ENCODE data around the gene MALAT1. TPM values are rescaled to one million over a fixed set of nuclear protein-coding genes. Genes with fewer than 3 reads are reported as not detected.

Gene MALAT1
- total RNA-seq, 1 donor from 2014 or later = 9,030 TPM

- Histone ChIP-seq H3K36me3 (no peaks in the 10 kb centered on the region), H3K79me2 (ENCODE audit: low read depth) (peaks cover 69% of the 10 kb centered on the region), H4K20me1 (ENCODE audit: low read depth) (no peaks in the 10 kb centered on the region), H3K4me2 (peak overlapping the region; percentile 80), H3K27me3 (no peaks in the 10 kb centered on the region), H3F3A (ENCODE audit: low read depth) (peaks cover 76% of the 10 kb centered on the region), H3K4me1 (peaks cover 72% of the 10 kb centered on the region), H3K9ac (no peak overlapping the region), H2AFZ (replicated peaks) (peak overlapping the region; percentile 30), H3K27ac (peak overlapping the region; percentile 91), H3K4me3 (peak overlapping the region; percentile 37), H3K9me3 (ENCODE audit: low read depth) (no peaks in the 10 kb centered on the region)
- peak overlapping the region; percentile 82 for H3K4me3 Mint-ChIP-seq
- H3K9me3 Mint-ChIP-seq = no peaks in the 10 kb centered on the region
- TF ChIP-seq EZH2phosphoT487 (IDR thresholded peaks at IDR 0.05) = no peak
- TF ChIP-seq, protein P1, sequence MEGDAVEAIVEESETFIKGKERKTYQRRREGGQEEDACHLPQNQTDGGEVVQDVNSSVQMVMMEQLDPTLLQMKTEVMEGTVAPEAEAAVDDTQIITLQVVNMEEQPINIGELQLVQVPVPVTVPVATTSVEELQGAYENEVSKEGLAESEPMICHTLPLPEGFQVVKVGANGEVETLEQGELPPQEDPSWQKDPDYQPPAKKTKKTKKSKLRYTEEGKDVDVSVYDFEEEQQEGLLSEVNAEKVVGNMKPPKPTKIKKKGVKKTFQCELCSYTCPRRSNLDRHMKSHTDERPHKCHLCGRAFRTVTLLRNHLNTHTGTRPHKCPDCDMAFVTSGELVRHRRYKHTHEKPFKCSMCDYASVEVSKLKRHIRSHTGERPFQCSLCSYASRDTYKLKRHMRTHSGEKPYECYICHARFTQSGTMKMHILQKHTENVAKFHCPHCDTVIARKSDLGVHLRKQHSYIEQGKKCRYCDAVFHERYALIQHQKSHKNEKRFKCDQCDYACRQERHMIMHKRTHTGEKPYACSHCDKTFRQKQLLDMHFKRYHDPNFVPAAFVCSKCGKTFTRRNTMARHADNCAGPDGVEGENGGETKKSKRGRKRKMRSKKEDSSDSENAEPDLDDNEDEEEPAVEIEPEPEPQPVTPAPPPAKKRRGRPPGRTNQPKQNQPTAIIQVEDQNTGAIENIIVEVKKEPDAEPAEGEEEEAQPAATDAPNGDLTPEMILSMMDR (IDR thresholded peaks at IDR 0.05) = no peak
- TF ChIP-seq EZH2 (IDR thresholded peaks at IDR 0.05) = no peak
- DNase-seq (ENCODE audit: low spot score) = peak; percentile 99
- H3K27ac Mint-ChIP-seq = peak overlapping the region; percentile 100
- peaks cover 79% of the 10 kb centered on the region for H3K4me1 Mint-ChIP-seq
- peaks cover 5% of the 10 kb centered on the region for H3K27me3 Mint-ChIP-seq (ENCODE audit: insufficient read depth, low read depth)
- H3K36me3 Mint-ChIP-seq = no peaks in the 10 kb centered on the region
Measured at GRCh38 chr11:65487467-65488272, 11.2 kb upstream of the MALAT1 start.

DNA sequence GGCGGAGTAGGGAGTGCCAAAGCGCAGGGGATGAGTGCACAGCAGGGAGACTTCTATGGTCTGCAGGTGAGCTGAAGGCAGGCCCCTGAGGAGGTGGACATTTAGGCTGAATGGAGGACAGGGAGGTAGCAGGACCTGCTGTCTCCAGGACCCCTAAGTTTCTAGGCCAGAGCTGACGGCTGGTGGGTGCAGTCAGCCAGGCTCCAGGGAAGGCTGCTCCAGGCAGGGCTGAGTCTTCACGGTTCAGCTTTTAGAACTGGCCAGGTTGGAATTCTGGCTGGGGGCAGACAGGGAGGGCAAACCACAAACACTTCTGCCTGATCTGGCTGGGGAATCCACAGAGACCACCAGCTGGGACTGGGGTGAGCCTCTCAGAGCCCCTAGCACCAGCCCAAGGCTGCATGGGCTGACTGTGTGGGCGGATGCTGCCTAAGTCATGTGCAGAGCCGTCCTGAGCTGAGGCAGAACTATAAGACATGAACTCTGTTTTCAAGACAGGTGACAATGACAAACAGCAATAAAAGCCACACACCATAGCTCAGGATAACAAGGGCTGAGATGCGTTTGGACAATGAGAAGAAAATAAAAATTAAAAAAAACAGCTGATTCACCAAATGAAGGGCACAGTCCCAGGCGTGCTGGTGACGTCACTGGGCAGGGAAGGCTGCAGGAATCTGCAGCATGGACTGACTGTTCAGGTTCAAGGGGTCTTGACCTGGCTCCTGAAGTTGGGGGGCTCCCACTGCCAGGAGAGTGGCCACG, 10.4 kb upstream of the MALAT1 start:
- Mint-ChIP-seq H3K4me1 (peaks cover 86% of the 10 kb centered on the region), H3K27me3 (ENCODE audit: insufficient read depth, low read depth) (peaks cover 5% of the 10 kb centered on the region), H3K4me3 (peak overlapping the region; percentile 82), H3K36me3 (no peaks in the 10 kb centered on the region), H3K9me3 (no peaks in the 10 kb centered on the region), H3K27ac (peak overlapping the region; percentile 100)
- Histone ChIP-seq H2AFZ (replicated peaks) (peak overlapping the region; percentile 30), H3K36me3 (no peaks in the 10 kb centered on the region), H3K4me1 (peaks cover 80% of the 10 kb centered on the region), H3K4me3 (peak overlapping the region; percentile 37), H3K9me3 (ENCODE audit: low read depth) (no peaks in the 10 kb centered on the region), H4K20me1 (ENCODE audit: low read depth) (no peaks in the 10 kb centered on the region), H3K27me3 (no peaks in the 10 kb centered on the region), H3F3A (ENCODE audit: low read depth) (peaks cover 84% of the 10 kb centered on the region), H3K79me2 (ENCODE audit: low read depth) (peaks cover 77% of the 10 kb centered on the region), H3K9ac (no peak overlapping the region), H3K4me2 (peak overlapping the region; percentile 80), H3K27ac (peak overlapping the region; percentile 91)
- TF ChIP-seq EZH2phosphoT487 (IDR thresholded peaks at IDR 0.05) (no peak), EZH2 (IDR thresholded peaks at IDR 0.05) (no peak)
- TF ChIP-seq, protein P1 (IDR thresholded peaks at IDR 0.05) = no peak
- DNase-seq (ENCODE audit: low spot score) = no peak

- Histone ChIP-seq H3K4me3 (peak overlapping the region; percentile 4), H3F3A (ENCODE audit: low read depth) (peaks cover 87% of the 10 kb centered on the region), H3K4me1 (peaks cover 87% of the 10 kb centered on the region), H4K20me1 (ENCODE audit: low read depth) (no peaks in the 10 kb centered on the region), H3K4me2 (peak overlapping the region; percentile 80), H3K79me2 (ENCODE audit: low read depth) (peaks cover 84% of the 10 kb centered on the region), H3K9ac (no peak overlapping the region), H3K9me3 (ENCODE audit: low read depth) (no peaks in the 10 kb centered on the region), H3K27me3 (no peaks in the 10 kb centered on the region), H2AFZ (replicated peaks) (no peak overlapping the region), H3K27ac (peak overlapping the region; percentile 69), H3K36me3 (no peaks in the 10 kb centered on the region)
- H3K4me3 Mint-ChIP-seq = peak overlapping the region; percentile 82
- peak; percentile 77 for DNase-seq (ENCODE audit: low spot score)
- peaks cover 7% of the 10 kb centered on the region for H3K27me3 Mint-ChIP-seq (ENCODE audit: insufficient read depth, low read depth)
- no peaks in the 10 kb centered on the region for H3K36me3 Mint-ChIP-seq
- TF ChIP-seq EZH2 (IDR thresholded peaks at IDR 0.05) = no peak
- TF ChIP-seq, protein P1 (IDR thresholded peaks at IDR 0.05) = no peak
- no peak for TF ChIP-seq EZH2phosphoT487 (IDR thresholded peaks at IDR 0.05)
- peak overlapping the region; percentile 100 for H3K27ac Mint-ChIP-seq
- H3K4me1 Mint-ChIP-seq = peaks cover 93% of the 10 kb centered on the region
- no peaks in the 10 kb centered on the region for H3K9me3 Mint-ChIP-seq
Measured at GRCh38 chr11:65489035-65489705, 9.7 kb upstream of the MALAT1 start.

Measured in neural progenitor cell (in vitro differentiated cells).